ENCODE results near the gene IQSEC3.

The IQSEC3 gene

GRCh38 chr12:171276-171675 lies 104.7 kb downstream of the IQSEC3 start:
- Histone ChIP-seq H3K36me3 (ENCODE audit: insufficient read depth, low read length) (no peaks in the 10 kb centered on the region), H3K27me3 (ENCODE audit: insufficient read depth, low read length, poor library complexity, severe bottlenecking) (no peaks in the 10 kb centered on the region), H3K9me3 (ENCODE audit: insufficient read depth, low read depth, low read length) (no peaks in the 10 kb centered on the region), H3K4me1 (ENCODE audit: insufficient read depth, low read length, poor library complexity, severe bottlenecking) (peaks cover 90% of the 10 kb centered on the region), H2AFZ (ENCODE audit: low read length) (no peak overlapping the region), H3K4me2 (ENCODE audit: low read depth, low read length, poor library complexity, severe bottlenecking) (peak overlapping the region; percentile 90), H3K79me2 (ENCODE audit: insufficient read depth, low read length) (no peaks in the 10 kb centered on the region), H3F3A (ENCODE audit: low read depth) (no peaks in the 10 kb centered on the region), H3K4me3 (ENCODE audit: low read length, poor library complexity, severe bottlenecking) (peak overlapping the region; percentile 12), H4K20me1 (ENCODE audit: insufficient read depth, low read length, poor library complexity, severe bottlenecking) (no peaks in the 10 kb centered on the region), H3K9me2 (replicated peaks; ENCODE audit: low read depth, low read length) (no peaks in the 10 kb centered on the region), H3K9ac (ENCODE audit: low read depth, low read length, poor library complexity, severe bottlenecking) (peak overlapping the region; percentile 81)
- TF ChIP-seq CTCF (conservative IDR thresholded peaks at IDR 0.05; ENCODE audit: low read length): no peak
- no peak for TF ChIP-seq EZH2phosphoT487 (IDR thresholded peaks at IDR 0.05; ENCODE audit: borderline replicate concordance)

- no peaks in the 10 kb centered on the region for H3K27me3 ChIP-seq (ENCODE audit: insufficient read depth, low read length, poor library complexity, severe bottlenecking)
- no peaks in the 10 kb centered on the region for H3F3A ChIP-seq (ENCODE audit: low read depth)
- no peaks in the 10 kb centered on the region for H4K20me1 ChIP-seq (ENCODE audit: insufficient read depth, low read length, poor library complexity, severe bottlenecking)
- H2AFZ ChIP-seq (ENCODE audit: low read length): no peak overlapping the region
- H3K4me1 ChIP-seq (ENCODE audit: insufficient read depth, low read length, poor library complexity, severe bottlenecking): peaks cover 89% of the 10 kb centered on the region
- H3K4me2 ChIP-seq (ENCODE audit: low read depth, low read length, poor library complexity, severe bottlenecking): peak overlapping the region; percentile 90
- peak overlapping the region; percentile 12 for H3K4me3 ChIP-seq (ENCODE audit: low read length, poor library complexity, severe bottlenecking)
- no peaks in the 10 kb centered on the region for H3K36me3 ChIP-seq (ENCODE audit: insufficient read depth, low read length)
- no peaks in the 10 kb centered on the region for H3K79me2 ChIP-seq (ENCODE audit: insufficient read depth, low read length)
- no peaks in the 10 kb centered on the region for H3K9me2 ChIP-seq (replicated peaks; ENCODE audit: low read depth, low read length)
- TF ChIP-seq CTCF (conservative IDR thresholded peaks at IDR 0.05; ENCODE audit: low read length): no peak
- no peak for TF ChIP-seq EZH2phosphoT487 (IDR thresholded peaks at IDR 0.05; ENCODE audit: borderline replicate concordance)
- H3K9ac ChIP-seq (ENCODE audit: low read depth, low read length, poor library complexity, severe bottlenecking): peak overlapping the region; percentile 81
- H3K9me3 ChIP-seq (ENCODE audit: insufficient read depth, low read depth, low read length): no peaks in the 10 kb centered on the region
These were observed 105.4 kb downstream of the IQSEC3 start for GRCh38 chr12:171743-172676.

- peak overlapping the region; percentile 81 for H3K9ac ChIP-seq (ENCODE audit: low read depth, low read length, poor library complexity, severe bottlenecking)
- TF ChIP-seq CTCF (conservative IDR thresholded peaks at IDR 0.05; ENCODE audit: low read length) (no peak), EZH2phosphoT487 (IDR thresholded peaks at IDR 0.05; ENCODE audit: borderline replicate concordance) (no peak)
- no peak overlapping the region for H2AFZ ChIP-seq (ENCODE audit: low read length)
- H3K4me2 ChIP-seq (ENCODE audit: low read depth, low read length, poor library complexity, severe bottlenecking): peak overlapping the region; percentile 90
- H3K4me1 ChIP-seq (ENCODE audit: insufficient read depth, low read length, poor library complexity, severe bottlenecking): peaks cover 81% of the 10 kb centered on the region
- H4K20me1 ChIP-seq (ENCODE audit: insufficient read depth, low read length, poor library complexity, severe bottlenecking): no peaks in the 10 kb centered on the region
- H3K79me2 ChIP-seq (ENCODE audit: insufficient read depth, low read length): no peaks in the 10 kb centered on the region
- H3K27me3 ChIP-seq (ENCODE audit: insufficient read depth, low read length, poor library complexity, severe bottlenecking): no peaks in the 10 kb centered on the region
- H3K9me2 ChIP-seq (replicated peaks; ENCODE audit: low read depth, low read length): no peaks in the 10 kb centered on the region
- H3F3A ChIP-seq (ENCODE audit: low read depth): no peaks in the 10 kb centered on the region
- H3K4me3 ChIP-seq (ENCODE audit: low read length, poor library complexity, severe bottlenecking): peak overlapping the region; percentile 12
- H3K9me3 ChIP-seq (ENCODE audit: insufficient read depth, low read depth, low read length): no peaks in the 10 kb centered on the region
- H3K36me3 ChIP-seq (ENCODE audit: insufficient read depth, low read length): no peaks in the 10 kb centered on the region
These were observed 106.2 kb downstream of the IQSEC3 start for GRCh38 chr12:172732-173161.

Data from Loucy (cell line).